Embryonic facial prominence (tissue), 1 donor: ENCODE data around the gene FCHSD2.
A peak's percentile ranks its signal among the peaks of the same experiment; 100 is the strongest.

Source experiments
- DNase-seq: peaks from one replicate; pipeline ENCODE4 v3.0.0-alpha.2; 2016; ENCODE audit errors: extremely low spot score

The FCHSD2 gene

DNA sequence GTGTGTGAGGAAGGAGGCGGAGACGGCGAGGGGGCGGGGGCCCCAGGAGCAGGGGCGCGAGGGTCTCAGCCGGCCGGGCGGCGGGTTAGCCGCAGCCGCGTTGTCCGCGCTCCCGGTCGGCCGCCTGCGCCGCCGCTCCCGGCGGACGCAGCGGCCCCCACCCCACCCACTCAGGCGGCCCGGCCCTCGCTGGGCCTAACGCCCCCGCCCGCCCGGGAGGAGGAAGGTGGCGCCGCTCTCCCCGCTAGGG, at the start of gene FCHSD2:
Gene FCHSD2 (minus strand): TSS at position 191 of the 250 bp plus-strand sequence. CDS start 441 bp downstream, outside the sequence.
- DNase-seq, result no peak

DNA sequence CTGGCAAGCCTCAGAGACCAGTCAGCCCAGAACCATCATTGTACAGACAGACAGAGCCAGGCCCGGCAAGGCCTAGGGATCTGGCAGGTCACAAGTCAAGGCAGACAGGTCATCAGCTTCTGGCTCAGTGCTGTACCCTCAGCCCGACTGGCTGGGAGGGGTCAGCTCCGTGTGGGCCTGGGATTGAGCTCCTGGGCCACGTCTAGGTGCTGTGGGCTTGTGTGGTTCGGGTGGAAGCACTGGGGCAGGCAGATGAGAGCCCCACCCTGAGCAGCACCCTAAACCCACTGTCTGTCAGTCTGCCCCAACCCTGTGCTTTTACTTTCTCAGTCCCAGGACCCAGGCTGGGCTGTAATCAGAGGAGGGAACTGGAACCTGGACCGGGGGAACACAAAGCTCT, 49.0 kb upstream of the FCHSD2 start:
- no peak for DNase-seq

GRCh38 chr11:73190557-73190885, 48.4 kb upstream of the FCHSD2 start:
- no peak for DNase-seq

DNA sequence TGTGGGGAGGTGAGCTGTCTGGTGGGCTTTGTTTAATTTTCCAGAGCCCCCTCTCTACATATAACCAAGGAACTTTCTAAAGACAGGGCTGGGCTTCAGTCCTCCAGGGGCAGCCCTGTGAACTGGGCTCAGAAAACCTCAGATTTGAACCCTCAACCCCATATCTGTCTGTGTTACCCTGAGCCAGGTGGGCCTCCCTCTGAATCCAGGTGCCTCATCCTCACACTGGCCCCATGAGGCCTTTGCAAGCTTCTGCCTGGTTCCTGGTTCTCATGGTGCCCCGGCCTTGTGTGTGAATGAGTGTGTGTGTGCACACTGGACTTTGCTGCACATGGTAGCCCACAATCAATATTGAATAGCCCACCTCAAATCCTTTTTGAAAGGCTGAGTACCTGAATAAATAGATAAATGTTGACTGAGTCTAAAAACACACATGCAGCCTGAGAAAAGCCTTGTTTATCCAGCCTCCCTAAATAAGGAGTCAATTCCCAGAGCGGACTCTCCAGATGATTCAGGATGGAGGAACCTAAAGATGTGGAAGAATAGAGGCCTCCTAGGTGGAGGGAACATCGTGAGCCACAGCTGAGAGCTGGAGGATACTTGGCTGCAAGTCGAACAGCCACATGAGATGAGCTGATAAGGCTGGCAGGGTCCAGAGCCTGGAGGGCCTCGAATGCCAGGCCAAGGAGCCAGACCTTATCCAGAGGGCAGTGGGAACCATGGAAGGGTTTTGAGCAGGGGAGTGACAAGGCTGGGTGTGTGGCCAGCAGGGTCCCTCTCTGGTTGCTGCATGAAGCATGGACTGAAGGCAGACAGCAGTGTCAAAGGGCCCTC, 47.8 kb upstream of the FCHSD2 start:
- DNase-seq, result no peak

- no peak for DNase-seq
These were observed 47.2 kb upstream of the FCHSD2 start for GRCh38 chr11:73189315-73189714.

GRCh38 chr11:73188301-73188700, 46.2 kb upstream of the FCHSD2 start:
- DNase-seq, result no peak

- no peak for DNase-seq
These were observed 45.7 kb upstream of the FCHSD2 start for GRCh38 chr11:73187854-73188253.

DNA sequence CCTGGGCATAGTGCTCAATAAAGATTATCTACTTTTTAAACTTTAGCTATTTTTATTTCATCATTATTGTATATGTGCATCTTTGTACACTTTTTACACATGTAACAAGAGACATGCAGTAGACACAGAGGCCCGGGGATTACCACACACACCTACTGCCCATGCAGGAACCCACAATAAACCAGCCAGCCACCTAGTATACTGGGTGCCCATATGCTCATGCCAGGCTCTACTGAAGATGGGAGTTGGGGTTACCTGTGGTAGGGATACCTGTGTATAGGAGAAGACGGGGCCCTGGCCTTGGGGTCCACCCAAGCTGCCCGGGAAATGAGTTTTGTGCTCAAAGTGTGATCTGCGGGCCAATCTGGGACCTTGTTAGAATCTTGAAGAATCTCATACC, 44.8 kb upstream of the FCHSD2 start:
- no peak for DNase-seq

- no peak for DNase-seq
These were observed 44.3 kb upstream of the FCHSD2 start for GRCh38 chr11:73186294-73186850.

- DNase-seq, result no peak
These were observed 43.7 kb upstream of the FCHSD2 start for GRCh38 chr11:73185680-73186293.

GRCh38 chr11:73184953-73185671, 43.0 kb upstream of the FCHSD2 start:
- no peak for DNase-seq

GRCh38 chr11:73182824-73183321, 40.8 kb upstream of the FCHSD2 start:
- no peak for DNase-seq

DNA sequence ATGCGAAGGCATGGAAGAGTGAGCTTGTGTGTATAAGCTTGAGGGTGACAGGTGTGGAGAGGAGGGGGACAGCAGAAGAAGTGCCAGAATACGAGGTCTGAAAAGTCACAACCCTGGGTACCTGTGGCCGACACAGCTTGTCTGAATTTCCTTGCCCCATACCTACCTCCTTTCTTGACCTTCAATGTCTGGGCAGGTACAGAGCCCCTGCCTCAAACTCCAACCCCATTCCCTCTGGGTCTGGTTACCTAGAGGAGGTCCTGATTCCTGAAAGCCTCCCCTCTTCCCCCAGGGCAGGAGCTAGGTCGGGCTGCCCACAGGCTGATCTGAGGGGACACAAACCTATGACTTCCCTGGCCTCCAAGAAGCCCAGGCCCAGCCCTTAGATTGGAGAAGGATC, 36.6 kb upstream of the FCHSD2 start:
- no peak for DNase-seq

GRCh38 chr11:73177778-73178539, 35.8 kb upstream of the FCHSD2 start:
- DNase-seq, result peak; percentile 43

DNA sequence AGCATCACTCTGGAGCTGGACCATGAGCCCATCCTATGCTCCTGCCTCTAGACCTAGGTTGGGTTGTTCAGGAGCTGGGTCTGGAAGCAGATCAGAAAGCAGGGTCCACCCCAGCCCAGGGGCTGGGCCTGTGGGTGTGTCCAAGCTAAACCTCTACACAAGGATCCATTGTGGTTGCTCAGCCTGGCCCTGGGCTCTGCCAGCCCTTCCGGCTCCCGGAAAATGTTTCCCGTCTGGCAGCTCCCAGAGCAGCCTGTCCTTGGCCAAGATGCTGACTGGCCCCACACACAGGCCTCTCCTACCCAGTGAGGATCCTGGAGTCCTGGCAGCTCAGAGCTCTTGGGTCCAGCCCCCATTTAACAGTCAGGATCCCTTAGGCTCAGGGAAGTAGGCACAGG, 35.3 kb upstream of the FCHSD2 start:
- no peak for DNase-seq

GRCh38 chr11:73176874-73177155, 34.7 kb upstream of the FCHSD2 start:
- DNase-seq, result no peak

DNA sequence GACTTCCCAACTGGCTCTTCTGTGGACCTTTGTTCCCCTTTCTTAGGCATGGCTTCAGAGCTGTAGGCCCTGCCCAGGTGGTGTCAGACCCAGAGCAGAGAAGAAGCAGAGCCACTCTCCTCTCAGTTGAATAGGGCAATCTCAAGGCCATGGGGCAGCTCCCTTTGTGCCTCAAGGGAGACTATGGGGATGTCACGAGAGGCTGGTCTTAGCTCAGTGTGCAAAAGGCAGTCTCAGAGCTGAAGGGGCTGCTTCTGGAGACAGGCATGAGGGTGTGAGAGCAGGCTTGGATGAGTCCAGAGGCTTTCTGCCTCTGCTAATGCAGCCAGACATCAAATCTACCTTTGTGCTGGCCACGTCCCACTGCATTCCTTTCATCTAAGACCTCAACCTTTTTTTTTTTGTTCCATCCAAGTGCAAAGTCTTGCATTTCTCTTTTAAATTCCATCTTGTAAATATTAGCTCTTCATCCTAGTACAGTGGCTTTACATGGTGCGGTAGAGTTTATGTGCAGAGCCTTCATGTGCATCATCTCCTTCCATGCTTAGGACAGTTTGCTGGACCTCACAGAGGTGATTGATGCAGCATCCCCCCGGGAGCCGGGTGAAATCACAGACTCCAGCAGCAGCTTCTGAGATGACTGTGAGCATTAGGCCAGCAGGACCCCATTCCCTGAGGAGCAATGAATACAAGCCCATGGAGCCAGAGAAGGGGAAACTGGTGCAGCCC, 34.2 kb upstream of the FCHSD2 start:
- no peak for DNase-seq

GRCh38 chr11:73175551-73176144, 33.5 kb upstream of the FCHSD2 start:
- no peak for DNase-seq

GRCh38 chr11:73174495-73174791, 32.3 kb upstream of the FCHSD2 start:
- DNase-seq, result no peak

DNA sequence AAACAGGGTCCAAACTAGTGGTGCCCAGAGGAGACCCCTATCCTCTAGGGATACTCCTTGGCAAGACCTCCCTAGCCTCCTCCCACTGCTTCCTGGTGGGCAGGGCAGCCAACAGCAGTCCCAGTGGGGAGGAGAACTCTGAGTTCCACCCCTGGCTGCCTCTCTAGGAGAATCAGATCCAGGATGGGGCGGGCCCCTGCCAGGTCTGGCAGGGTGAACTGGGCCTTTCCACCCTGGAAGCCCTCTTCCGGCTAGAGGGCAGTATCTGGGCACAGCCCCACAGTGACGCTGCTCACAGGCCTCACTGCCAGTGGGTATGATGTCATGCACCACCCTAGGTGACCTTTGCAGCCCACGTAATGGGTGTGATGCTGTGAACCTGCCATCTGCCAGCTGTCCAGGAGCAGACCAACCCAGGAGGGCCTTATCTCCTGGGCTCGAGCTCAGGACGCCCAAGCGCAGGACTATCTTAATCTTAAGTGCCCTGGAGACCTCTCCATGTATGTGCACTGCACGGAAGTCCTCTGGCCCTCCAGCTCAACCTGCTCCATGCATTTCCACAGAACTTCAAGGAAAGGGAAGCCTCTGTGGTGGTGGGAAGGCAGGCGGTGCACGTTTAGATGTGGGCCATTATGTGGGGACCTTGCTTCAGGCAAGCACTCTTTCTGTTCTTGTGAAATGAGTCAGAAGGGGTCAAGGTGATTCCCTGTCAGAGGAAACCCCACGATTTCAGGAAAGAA, 31.8 kb upstream of the FCHSD2 start:
- DNase-seq, result no peak
